ENCODE measurements around the gene TBC1D20.
"Not testable (repeated sequence)": the region's sequence is repeated elsewhere in the genome, so short reads cannot be mapped to it uniquely, and the experiment has no call there.

Gene TBC1D20

GRCh38 chr20:454951-455350 lies 7.4 kb downstream of the TBC1D20 start:
- no peak for DNase-seq (ENCODE audit: low read depth)
- H3K4me3 ChIP-seq (ENCODE audit: low read depth, low read length): no peak overlapping the region
- TF ChIP-seq POLR2A (IDR thresholded peaks at IDR 0.05; ENCODE audit: extremely low read depth, insufficient read length) (no peak), MYC (IDR thresholded peaks at IDR 0.05; ENCODE audit: low read depth, low read length) (no peak), CTCF (IDR thresholded peaks at IDR 0.05; ENCODE audit: low read depth, low read length) (no peak), MAX (IDR thresholded peaks at IDR 0.05; ENCODE audit: low read depth, low read length) (no peak)

DNA sequence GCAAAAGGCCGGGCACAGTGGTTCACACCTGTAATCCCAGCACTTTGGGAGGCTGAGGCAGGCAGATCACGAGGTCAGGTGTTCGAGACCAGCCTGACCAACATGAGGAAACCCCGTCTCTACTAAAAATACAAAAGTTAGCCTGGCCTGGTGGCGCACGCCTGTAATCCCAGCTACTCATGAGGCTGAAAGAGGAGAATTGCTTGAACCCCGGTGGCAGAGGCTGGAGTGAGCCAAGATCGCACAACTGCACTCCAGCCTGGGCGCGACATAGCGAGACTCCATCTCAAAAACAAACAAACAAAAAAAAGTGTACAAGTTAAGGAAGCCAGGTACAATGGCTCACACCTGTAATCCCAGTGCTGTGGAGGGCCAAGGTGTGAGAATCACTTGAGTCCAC lies 10.3 kb downstream of the TBC1D20 start:
- not testable (repeated sequence) for DNase-seq (ENCODE audit: low read depth); H3K4me3 ChIP-seq (ENCODE audit: low read depth, low read length)

DNA sequence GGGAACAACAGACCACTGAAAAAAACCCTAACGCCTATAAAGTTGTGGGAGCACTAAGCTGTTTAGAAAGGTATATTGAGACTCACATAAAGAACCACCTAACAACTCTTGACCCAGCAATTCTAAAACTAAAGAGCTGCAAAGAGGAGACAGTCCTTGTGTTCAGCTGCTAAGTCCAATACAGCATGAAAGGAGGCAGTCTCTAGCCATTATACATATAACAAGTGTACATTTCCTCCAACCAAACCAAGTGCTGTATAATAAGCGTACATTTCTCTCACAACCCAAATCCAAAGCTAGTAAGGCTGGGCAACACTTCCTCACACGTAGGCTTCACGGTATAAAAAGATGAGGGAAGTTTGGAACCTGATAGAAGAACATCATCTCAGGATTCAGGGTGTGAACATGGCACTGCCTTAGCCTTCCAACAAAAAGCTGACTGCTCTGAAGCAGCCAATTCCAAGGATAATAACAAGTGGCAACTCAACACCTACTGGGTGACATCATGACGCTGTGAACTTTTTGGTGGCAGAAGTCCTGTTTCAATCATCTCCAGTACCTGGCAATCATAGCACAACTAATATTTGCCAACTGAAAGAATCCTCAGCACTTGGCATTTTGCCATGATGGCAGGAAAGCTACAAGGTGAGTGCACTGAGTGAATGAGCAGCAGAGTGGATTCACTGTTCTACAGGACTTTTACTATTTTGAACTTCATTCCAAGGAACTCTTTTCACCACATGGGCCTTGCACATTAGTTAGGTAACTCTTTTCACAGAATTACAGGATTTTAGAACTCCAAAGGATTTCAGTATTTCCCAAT lies 16.6 kb downstream of the TBC1D20 start:
- TF ChIP-seq CTCF (IDR thresholded peaks at IDR 0.05; ENCODE audit: low read depth, low read length) (no peak), POLR2A (IDR thresholded peaks at IDR 0.05; ENCODE audit: extremely low read depth, insufficient read length) (no peak), MYC (IDR thresholded peaks at IDR 0.05; ENCODE audit: low read depth, low read length) (no peak), MAX (IDR thresholded peaks at IDR 0.05; ENCODE audit: low read depth, low read length) (no peak)
- no peak for DNase-seq (ENCODE audit: low read depth)
- no peak overlapping the region for H3K4me3 ChIP-seq (ENCODE audit: low read depth, low read length)

- no peak for TF ChIP-seq MAX (IDR thresholded peaks at IDR 0.05; ENCODE audit: low read depth, low read length)
- no peak for TF ChIP-seq MYC (IDR thresholded peaks at IDR 0.05; ENCODE audit: low read depth, low read length)
- DNase-seq (ENCODE audit: low read depth): no peak
- H3K4me3 ChIP-seq (ENCODE audit: low read depth, low read length): no peak overlapping the region
Measured at GRCh38 chr20:444862-445426, 17.4 kb downstream of the TBC1D20 start.

DNA sequence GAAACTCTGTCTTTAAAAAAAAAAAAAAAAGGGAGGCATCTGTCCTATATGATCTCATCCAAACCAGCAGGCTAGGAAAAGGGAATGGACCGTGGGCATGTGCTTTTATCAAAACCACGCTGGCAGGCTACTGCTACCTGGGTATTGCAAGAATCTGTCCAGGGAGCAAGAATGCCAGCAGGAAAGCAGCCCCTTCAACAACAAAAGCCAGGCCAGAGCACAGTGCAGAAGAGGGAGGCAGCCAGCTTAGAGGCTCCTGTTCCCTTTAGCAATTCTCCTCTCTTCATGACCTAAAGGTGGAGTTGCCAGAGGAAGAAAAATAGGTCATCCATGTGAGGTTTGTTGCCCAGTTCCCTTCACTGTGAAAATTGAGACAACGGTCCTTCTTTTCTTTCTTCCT lies 18.2 kb downstream of the TBC1D20 start:
- no peak for TF ChIP-seq MYC (IDR thresholded peaks at IDR 0.05; ENCODE audit: low read depth, low read length)
- TF ChIP-seq CTCF (IDR thresholded peaks at IDR 0.05; ENCODE audit: low read depth, low read length): no peak
- TF ChIP-seq MAX (IDR thresholded peaks at IDR 0.05; ENCODE audit: low read depth, low read length): no peak
- no peak for TF ChIP-seq POLR2A (IDR thresholded peaks at IDR 0.05; ENCODE audit: extremely low read depth, insufficient read length)
- H3K4me3 ChIP-seq (ENCODE audit: low read depth, low read length): no peak overlapping the region
- DNase-seq (ENCODE audit: low read depth): no peak

DNA sequence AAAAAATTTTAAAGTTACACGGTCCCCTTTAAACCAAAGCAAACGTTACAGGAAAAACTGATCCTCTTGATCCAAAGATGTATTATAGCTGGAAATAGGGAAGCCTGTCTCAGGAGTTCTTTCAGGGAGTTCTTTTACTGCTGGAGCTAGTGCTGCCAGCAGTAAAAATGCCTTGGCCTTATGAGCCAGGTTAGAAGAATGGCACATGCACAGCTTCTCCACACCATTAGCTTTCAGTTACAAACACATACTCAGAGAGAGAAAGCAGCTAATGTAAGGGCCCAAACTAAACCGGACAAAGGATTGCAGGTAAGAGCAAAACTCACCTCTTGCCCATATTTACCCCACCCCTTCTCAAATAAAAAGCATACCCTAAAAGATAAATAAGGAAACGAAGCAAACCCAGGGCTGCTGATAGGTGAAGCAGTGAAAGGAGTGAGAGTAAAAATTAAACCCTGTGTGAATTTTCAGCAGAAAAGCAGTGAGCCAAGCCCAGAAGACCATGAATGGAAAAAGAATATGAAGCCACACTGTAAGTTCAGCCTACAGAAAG lies 19.0 kb downstream of the TBC1D20 start:
- DNase-seq (ENCODE audit: low read depth): no peak
- no peak for TF ChIP-seq CTCF (IDR thresholded peaks at IDR 0.05; ENCODE audit: low read depth, low read length)
- TF ChIP-seq POLR2A (IDR thresholded peaks at IDR 0.05; ENCODE audit: extremely low read depth, insufficient read length): no peak
- TF ChIP-seq MYC (IDR thresholded peaks at IDR 0.05; ENCODE audit: low read depth, low read length): no peak
- TF ChIP-seq MAX (IDR thresholded peaks at IDR 0.05; ENCODE audit: low read depth, low read length): no peak
- H3K4me3 ChIP-seq (ENCODE audit: low read depth, low read length): no peak overlapping the region
